Mucosa of descending colon (tissue), 3 donors: ENCODE results near the gene NR2F2. TPM values are rescaled to one million over a fixed set of nuclear protein-coding genes. Genes with fewer than 3 reads are reported as not detected.
"Not testable (repeated sequence)": the region's sequence is repeated elsewhere in the genome, so short reads cannot be mapped to it uniquely, and the experiment has no call there.

Experiments
- ATAC-seq: fragments of 200-7000 bp; cut with Tn5 transposase; one replicate; pipeline ENCODE4 v1.9.1; 2020; ENCODE audit warnings: mild to moderate bottlenecking, moderate library complexity
- DNase-seq, 3 donors: peaks; one replicate each; pipeline ENCODE4 v3.0.0-alpha.2; 2020
- H3K36me3 ChIP-seq: fragments of 200-600 bp; one replicate; pipeline ENCODE4 v1.8.0; 2021; ENCODE audit warnings: low read depth, mild to moderate bottlenecking
- H3K4me1 ChIP-seq: fragments of 200-600 bp; one replicate; pipeline ENCODE4 v1.8.0; 2021; ENCODE audit warnings: low read depth, mild to moderate bottlenecking
- H3K4me3 ChIP-seq: fragments of 200-600 bp; one replicate; pipeline ENCODE4 v1.8.0; 2021; ENCODE audit warnings: mild to moderate bottlenecking
- H3K9me3 ChIP-seq: fragments of 200-600 bp; one replicate; pipeline ENCODE4 v1.8.0; 2021; ENCODE audit warnings: mild to moderate bottlenecking
- CTCF ChIP-seq: fragments of 200-600 bp; IDR thresholded peaks from one replicate; pipeline ENCODE4 v1.8.0; 2022; ENCODE audit warnings: antibody characterized with exemption, mild to moderate bottlenecking
- intact Hi-C, 2 donors: fragments of 100-400 bp; cut with DNase I in 1 of 2; cut with micrococcal nuclease in 1 of 2; formaldehyde crosslinking; loops; one replicate each; pipeline versions ENCODE4 v1.11.0 to v1.11.1; 2022; cut with DNase I, micrococcal nuclease
- total RNA-seq, 3 donors: library from RNA; stranded (reverse); fragmentation: NEBNext Ultra II Directional in 2 of 3; extraction: Animal tissue kit (Norgen Biotek cat#: 25700) in 2 of 3; gene quantifications; one replicate each; pipeline versions ENCODE4 v1.2.1 to v1.2.4, GENCODE V29; 2021 to 2023
- donor health status: DM: no; HTN: no; CAD: no; lungs with moderate emphysema.
- donor health status: DM: no; HTN: no; CAD: no.
- donor health status: DM: no; HTN: yes; CAD: no.

The NR2F2 gene
- total RNA-seq, 3 donors from 2014 or later = 31.9 to 79.3 (median 36.8) TPM

GRCh38 chr15:96374499-96374898 is 44.0 kb downstream of the NR2F2 start:
- no peak overlapping the region for H3K4me3 ChIP-seq
- ATAC-seq = no peak
- no peak for TF ChIP-seq CTCF
- no peaks in the 10 kb centered on the region for H3K36me3 ChIP-seq
- intact Hi-C loops = no loop called here
- no peaks in the 10 kb centered on the region for H3K9me3 ChIP-seq
- no peaks in the 10 kb centered on the region for H3K4me1 ChIP-seq
- no peak for DNase-seq

GRCh38 chr15:96379592-96379991 is 49.1 kb downstream of the NR2F2 start:
- intact Hi-C loops = not testable (repeated sequence)

GRCh38 chr15:96381463-96381862 is 51.0 kb downstream of the NR2F2 start:
- H3K36me3 ChIP-seq = no peaks in the 10 kb centered on the region
- intact Hi-C loops = no loop called here
- no peaks in the 10 kb centered on the region for H3K4me1 ChIP-seq
- TF ChIP-seq CTCF = no peak
- DNase-seq (no peak), ATAC-seq (no peak)
- H3K4me3 ChIP-seq = no peak overlapping the region
- H3K9me3 ChIP-seq = no peaks in the 10 kb centered on the region

More at GRCh38 chr15:96379592-96379991, 49.1 kb downstream of the NR2F2 start:
- H3K4me3 ChIP-seq, H3K36me3 ChIP-seq, H3K9me3 ChIP-seq, H3K4me1 ChIP-seq, DNase-seq, ATAC-seq: not testable (repeated sequence)

GRCh38 chr15:96385195-96385594 is 54.7 kb downstream of the NR2F2 start:
- TF ChIP-seq CTCF = no peak
- Histone ChIP-seq H3K4me3 (no peak overlapping the region), H3K4me1 (no peaks in the 10 kb centered on the region), H3K9me3 (no peaks in the 10 kb centered on the region), H3K36me3 (no peaks in the 10 kb centered on the region)
- DNase-seq (no peak), ATAC-seq (no peak)
- intact Hi-C loops = no loop called here

- H3K4me3 ChIP-seq = no peak overlapping the region
- intact Hi-C loops = no loop called here
- no peaks in the 10 kb centered on the region for H3K4me1 ChIP-seq
- no peak for DNase-seq
- H3K9me3 ChIP-seq = no peaks in the 10 kb centered on the region
- no peaks in the 10 kb centered on the region for H3K36me3 ChIP-seq
- no peak for ATAC-seq
- TF ChIP-seq CTCF = no peak
These were observed 58.2 kb downstream of the NR2F2 start for GRCh38 chr15:96388673-96389072.
